GM12878 (cell line): Measurements from ENCODE around the gene LRFN2.

Experiments used
- ATF7 ChIP-seq: fragments of 450-650 bp; IDR thresholded peaks from 2 replicates; pipeline ENCODE4 v1.6.1; 2016; ENCODE audit warnings: low read depth, mild to moderate bottlenecking
- CEBPB ChIP-seq, 2 experiments: fragments of 150-350 bp in 1 of 2; IDR thresholded peaks; 2 replicates each; pipeline ENCODE4 v1.6.1; 2012 to 2014; ENCODE audit warnings: low read depth in 2 of 2, low read length in 2 of 2, borderline replicate concordance in 1 of 2, inconsistent platforms in 1 of 2
- CHD4 ChIP-seq: fragments of 200-600 bp; sonication (generic); IDR thresholded peaks from 2 replicates; pipeline ENCODE4 v1.6.1; 2016; ENCODE audit warnings: mild to moderate bottlenecking
- EGR1 ChIP-seq, 2 experiments: IDR thresholded peaks; 1 replicate in 1 of 2; 2 replicates in 1 of 2; pipeline ENCODE4 v1.6.1; 2011 to 2012; ENCODE audit warnings: low read depth in 2 of 2, low read length in 2 of 2, borderline replicate concordance in 1 of 2, mild to moderate bottlenecking in 1 of 2, moderate library complexity in 1 of 2
- POLR2A ChIP-seq: IDR thresholded peaks from 2 replicates; pipeline ENCODE4 v1.6.1; 2011; ENCODE audit warnings: low read depth, mild to moderate bottlenecking, low read length
- RAD51 ChIP-seq: fragments of 450-650 bp; IDR thresholded peaks from 2 replicates; pipeline ENCODE4 v1.6.1; 2016; ENCODE audit warnings: moderate library complexity, mild to moderate bottlenecking, inconsistent platforms
- STAT3 ChIP-seq: IDR thresholded peaks from 2 replicates; pipeline ENCODE4 v1.6.1; 2011; ENCODE audit warnings: low read depth, low read length, improper control_type of control experiment
- TF ChIP-seq, protein P1 (sequence below), 3 experiments: IDR thresholded peaks in 2 of 3; conservative IDR thresholded peaks in 1 of 3; 2 replicates each; pipeline ENCODE4 v1.5.1; 2011; ENCODE audit warnings: low read depth in 3 of 3, low read length in 3 of 3, mild to moderate bottlenecking in 3 of 3, control low read depth in 2 of 3, moderate library complexity in 2 of 3, inconsistent platforms in 1 of 3, mixed read lengths in 1 of 3; ENCODE audit not compliant: control insufficient read depth in 2 of 3, insufficient read depth in 1 of 3; ENCODE audit errors: extremely low read depth in 1 of 3
- TF ChIP-seq, protein P2 (sequence below): IDR thresholded peaks from 2 replicates; pipeline ENCODE4 v1.6.1; 2012; ENCODE audit warnings: low read depth, low read length, improper control_type of control experiment
- TF ChIP-seq, protein P3 (sequence below): IDR thresholded peaks from 2 replicates; pipeline ENCODE4 v1.6.1; 2012; ENCODE audit warnings: mild to moderate bottlenecking, low read depth, low read length
- TF ChIP-seq, protein P4 (sequence below): IDR thresholded peaks from 2 replicates; pipeline ENCODE4 v1.6.1; 2011; ENCODE audit warnings: borderline replicate concordance, low read depth, mild to moderate bottlenecking, moderate library complexity, mixed read lengths, low read length; ENCODE audit not compliant: insufficient read depth; ENCODE audit errors: extremely low read length

DNA sequence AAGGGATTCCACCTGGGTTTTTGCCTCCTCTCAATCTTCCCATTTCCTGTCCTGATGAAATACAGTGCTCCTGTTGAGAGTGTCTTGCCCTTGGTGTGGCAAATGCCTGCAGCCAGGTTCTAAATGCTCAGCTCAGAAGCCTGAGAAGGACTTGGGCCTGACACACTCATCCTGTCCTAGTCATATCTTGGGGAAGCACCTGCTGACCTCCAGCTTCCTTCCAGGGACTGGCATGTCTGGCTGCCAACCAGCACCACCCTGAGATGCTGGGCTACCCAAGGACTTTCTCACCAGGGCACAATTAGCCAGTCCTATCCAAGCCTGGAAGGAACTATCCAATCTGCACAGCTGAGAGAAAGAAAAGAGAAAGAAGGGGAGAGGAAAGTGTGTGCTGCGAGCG lies 43.4 kb downstream of the LRFN2 start:
- TF ChIP-seq, protein P1, sequence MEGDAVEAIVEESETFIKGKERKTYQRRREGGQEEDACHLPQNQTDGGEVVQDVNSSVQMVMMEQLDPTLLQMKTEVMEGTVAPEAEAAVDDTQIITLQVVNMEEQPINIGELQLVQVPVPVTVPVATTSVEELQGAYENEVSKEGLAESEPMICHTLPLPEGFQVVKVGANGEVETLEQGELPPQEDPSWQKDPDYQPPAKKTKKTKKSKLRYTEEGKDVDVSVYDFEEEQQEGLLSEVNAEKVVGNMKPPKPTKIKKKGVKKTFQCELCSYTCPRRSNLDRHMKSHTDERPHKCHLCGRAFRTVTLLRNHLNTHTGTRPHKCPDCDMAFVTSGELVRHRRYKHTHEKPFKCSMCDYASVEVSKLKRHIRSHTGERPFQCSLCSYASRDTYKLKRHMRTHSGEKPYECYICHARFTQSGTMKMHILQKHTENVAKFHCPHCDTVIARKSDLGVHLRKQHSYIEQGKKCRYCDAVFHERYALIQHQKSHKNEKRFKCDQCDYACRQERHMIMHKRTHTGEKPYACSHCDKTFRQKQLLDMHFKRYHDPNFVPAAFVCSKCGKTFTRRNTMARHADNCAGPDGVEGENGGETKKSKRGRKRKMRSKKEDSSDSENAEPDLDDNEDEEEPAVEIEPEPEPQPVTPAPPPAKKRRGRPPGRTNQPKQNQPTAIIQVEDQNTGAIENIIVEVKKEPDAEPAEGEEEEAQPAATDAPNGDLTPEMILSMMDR (IDR thresholded peaks at IDR 0.05 in 2 of 3, conservative IDR thresholded peaks at IDR 0.05 in 1 of 3; ENCODE audit: control insufficient read depth in 2 of 3, extremely low read depth in 1 of 3, insufficient read depth in 1 of 3, low read depth in 3 of 3, low read length in 3 of 3): no peak
- TF ChIP-seq, protein P2, sequence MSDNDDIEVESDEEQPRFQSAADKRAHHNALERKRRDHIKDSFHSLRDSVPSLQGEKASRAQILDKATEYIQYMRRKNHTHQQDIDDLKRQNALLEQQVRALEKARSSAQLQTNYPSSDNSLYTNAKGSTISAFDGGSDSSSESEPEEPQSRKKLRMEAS: no peak
- TF ChIP-seq EGR1 (IDR thresholded peaks at IDR 0.05; ENCODE audit: borderline replicate concordance in 1 of 2, low read depth in 2 of 2, low read length in 2 of 2) (no peak), CEBPB (IDR thresholded peaks at IDR 0.05; ENCODE audit: borderline replicate concordance in 1 of 2, low read depth in 2 of 2, low read length in 2 of 2) (no peak), ATF7 (no peak), STAT3 (no peak), CHD4 (no peak), POLR2A (no peak), RAD51 (no peak)
- TF ChIP-seq, protein P3, sequence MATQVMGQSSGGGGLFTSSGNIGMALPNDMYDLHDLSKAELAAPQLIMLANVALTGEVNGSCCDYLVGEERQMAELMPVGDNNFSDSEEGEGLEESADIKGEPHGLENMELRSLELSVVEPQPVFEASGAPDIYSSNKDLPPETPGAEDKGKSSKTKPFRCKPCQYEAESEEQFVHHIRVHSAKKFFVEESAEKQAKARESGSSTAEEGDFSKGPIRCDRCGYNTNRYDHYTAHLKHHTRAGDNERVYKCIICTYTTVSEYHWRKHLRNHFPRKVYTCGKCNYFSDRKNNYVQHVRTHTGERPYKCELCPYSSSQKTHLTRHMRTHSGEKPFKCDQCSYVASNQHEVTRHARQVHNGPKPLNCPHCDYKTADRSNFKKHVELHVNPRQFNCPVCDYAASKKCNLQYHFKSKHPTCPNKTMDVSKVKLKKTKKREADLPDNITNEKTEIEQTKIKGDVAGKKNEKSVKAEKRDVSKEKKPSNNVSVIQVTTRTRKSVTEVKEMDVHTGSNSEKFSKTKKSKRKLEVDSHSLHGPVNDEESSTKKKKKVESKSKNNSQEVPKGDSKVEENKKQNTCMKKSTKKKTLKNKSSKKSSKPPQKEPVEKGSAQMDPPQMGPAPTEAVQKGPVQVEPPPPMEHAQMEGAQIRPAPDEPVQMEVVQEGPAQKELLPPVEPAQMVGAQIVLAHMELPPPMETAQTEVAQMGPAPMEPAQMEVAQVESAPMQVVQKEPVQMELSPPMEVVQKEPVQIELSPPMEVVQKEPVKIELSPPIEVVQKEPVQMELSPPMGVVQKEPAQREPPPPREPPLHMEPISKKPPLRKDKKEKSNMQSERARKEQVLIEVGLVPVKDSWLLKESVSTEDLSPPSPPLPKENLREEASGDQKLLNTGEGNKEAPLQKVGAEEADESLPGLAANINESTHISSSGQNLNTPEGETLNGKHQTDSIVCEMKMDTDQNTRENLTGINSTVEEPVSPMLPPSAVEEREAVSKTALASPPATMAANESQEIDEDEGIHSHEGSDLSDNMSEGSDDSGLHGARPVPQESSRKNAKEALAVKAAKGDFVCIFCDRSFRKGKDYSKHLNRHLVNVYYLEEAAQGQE: no peak
- TF ChIP-seq, protein P4, sequence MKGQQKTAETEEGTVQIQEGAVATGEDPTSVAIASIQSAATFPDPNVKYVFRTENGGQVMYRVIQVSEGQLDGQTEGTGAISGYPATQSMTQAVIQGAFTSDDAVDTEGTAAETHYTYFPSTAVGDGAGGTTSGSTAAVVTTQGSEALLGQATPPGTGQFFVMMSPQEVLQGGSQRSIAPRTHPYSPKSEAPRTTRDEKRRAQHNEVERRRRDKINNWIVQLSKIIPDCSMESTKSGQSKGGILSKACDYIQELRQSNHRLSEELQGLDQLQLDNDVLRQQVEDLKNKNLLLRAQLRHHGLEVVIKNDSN: no peak
